ENCODE measurements around the gene MED16.

The MED16 gene

DNA sequence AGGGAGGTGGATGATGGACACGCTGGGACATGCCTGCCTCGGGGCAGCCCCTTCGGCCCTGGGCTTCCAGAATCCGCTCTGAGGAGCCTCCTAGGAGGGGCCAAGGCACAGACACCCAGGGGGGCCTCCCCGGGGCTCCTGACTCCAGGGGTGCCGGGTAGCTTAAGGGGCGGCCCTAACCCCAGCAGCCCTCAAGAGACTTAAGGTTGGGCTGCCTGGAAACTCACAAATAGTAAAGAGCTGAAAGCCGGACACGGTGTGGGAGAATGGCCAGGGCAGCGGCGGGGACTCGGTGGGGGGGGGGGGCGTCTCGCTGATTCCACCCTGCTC lies 40.5 kb upstream of the MED16 start:
- Histone ChIP-seq H3K36me3 (ENCODE audit: insufficient read depth, low read length) (no peaks in the 10 kb centered on the region), H3K9me2 (ENCODE audit: low read depth, low read length) (no peaks in the 10 kb centered on the region), H3K9me3 (ENCODE audit: low read length) (0 out of 2 replicates have a peak, but pooled peaks cover 2% of the 10 kb centered on the region), H3K79me2 (ENCODE audit: insufficient read depth, low read length) (no peaks in the 10 kb centered on the region), H4K20me1 (ENCODE audit: insufficient read depth, low read length) (no peaks in the 10 kb centered on the region), H2AFZ (ENCODE audit: low read length) (no peak overlapping the region), H3K9ac (ENCODE audit: low read length) (no peak overlapping the region), H3K4me3 (ENCODE audit: low read depth, low read length, poor library complexity, severe bottlenecking) (no peak overlapping the region), H3K4me2 (ENCODE audit: low read length) (no peak overlapping the region), H3F3A (ENCODE audit: insufficient read depth, low read length) (no peaks in the 10 kb centered on the region), H3K4me1 (ENCODE audit: insufficient read depth, low read length, severe bottlenecking) (no peaks in the 10 kb centered on the region), H3K27ac (ENCODE audit: low read depth, low read length, poor library complexity, severe bottlenecking) (no peak overlapping the region), H3K27me3 (ENCODE audit: insufficient read depth, low read length) (peaks cover 18% of the 10 kb centered on the region)
- TF ChIP-seq, protein P1, sequence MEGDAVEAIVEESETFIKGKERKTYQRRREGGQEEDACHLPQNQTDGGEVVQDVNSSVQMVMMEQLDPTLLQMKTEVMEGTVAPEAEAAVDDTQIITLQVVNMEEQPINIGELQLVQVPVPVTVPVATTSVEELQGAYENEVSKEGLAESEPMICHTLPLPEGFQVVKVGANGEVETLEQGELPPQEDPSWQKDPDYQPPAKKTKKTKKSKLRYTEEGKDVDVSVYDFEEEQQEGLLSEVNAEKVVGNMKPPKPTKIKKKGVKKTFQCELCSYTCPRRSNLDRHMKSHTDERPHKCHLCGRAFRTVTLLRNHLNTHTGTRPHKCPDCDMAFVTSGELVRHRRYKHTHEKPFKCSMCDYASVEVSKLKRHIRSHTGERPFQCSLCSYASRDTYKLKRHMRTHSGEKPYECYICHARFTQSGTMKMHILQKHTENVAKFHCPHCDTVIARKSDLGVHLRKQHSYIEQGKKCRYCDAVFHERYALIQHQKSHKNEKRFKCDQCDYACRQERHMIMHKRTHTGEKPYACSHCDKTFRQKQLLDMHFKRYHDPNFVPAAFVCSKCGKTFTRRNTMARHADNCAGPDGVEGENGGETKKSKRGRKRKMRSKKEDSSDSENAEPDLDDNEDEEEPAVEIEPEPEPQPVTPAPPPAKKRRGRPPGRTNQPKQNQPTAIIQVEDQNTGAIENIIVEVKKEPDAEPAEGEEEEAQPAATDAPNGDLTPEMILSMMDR (IDR thresholded peaks at IDR 0.05; ENCODE audit: low read length) = no peak
- no peak for TF ChIP-seq EZH2 (IDR thresholded peaks at IDR 0.05; ENCODE audit: borderline replicate concordance, low read length)

DNA sequence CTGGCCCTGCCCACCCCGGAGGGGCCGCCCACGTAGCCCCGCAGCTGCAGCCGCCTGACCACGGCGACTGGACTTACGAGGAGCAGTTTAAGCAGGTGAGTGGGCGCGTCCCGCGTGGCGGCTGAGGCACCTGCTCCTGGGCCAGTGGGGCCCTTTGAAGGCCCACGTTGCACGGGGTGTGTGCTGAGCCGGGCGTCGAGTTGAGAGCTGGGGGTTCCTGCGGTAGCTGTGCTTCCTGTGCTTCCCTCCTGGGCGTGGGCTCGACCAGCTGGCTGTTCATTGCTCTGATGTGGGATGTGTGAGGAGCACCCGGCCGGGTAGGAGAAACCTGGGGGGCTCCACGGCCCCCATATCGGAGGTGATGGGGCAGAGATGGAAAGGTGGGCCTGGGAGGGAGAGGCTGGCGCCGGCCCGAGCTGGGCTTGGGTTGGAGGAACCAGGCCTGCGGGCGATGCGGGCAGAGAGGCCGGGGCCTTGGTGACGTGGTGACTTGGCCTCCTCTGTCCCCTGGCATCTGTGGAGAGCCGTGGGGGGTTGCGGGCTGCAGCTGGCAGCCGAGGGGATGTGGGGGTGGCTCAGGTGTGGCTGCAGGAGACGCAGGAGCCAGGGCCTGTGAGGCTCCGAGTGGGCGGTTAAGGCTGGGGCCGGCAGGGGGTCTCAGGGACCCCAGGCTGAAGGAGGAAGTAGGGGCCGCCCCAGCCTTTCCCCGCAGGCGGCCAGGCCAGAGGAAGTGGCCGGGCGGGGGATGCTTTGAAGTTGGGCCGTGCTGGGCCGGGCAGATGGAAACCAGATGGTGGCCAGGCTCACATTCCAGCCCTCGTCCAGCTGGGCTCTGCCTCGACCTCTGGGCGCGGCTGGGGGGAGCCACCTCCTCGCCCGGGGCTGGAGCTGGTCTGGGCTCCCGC lies 39.9 kb upstream of the MED16 start:
- Histone ChIP-seq H3K9ac (ENCODE audit: low read length) (no peak overlapping the region), H2AFZ (ENCODE audit: low read length) (no peak overlapping the region), H3K4me2 (ENCODE audit: low read length) (no peak overlapping the region), H3K36me3 (ENCODE audit: insufficient read depth, low read length) (no peaks in the 10 kb centered on the region), H3K9me2 (ENCODE audit: low read depth, low read length) (no peaks in the 10 kb centered on the region), H3F3A (ENCODE audit: insufficient read depth, low read length) (no peaks in the 10 kb centered on the region), H3K79me2 (ENCODE audit: insufficient read depth, low read length) (no peaks in the 10 kb centered on the region), H3K4me3 (ENCODE audit: low read depth, low read length, poor library complexity, severe bottlenecking) (no peak overlapping the region), H3K4me1 (ENCODE audit: insufficient read depth, low read length, severe bottlenecking) (no peaks in the 10 kb centered on the region), H3K27ac (ENCODE audit: low read depth, low read length, poor library complexity, severe bottlenecking) (no peak overlapping the region), H3K27me3 (ENCODE audit: insufficient read depth, low read length) (peaks cover 11% of the 10 kb centered on the region), H4K20me1 (ENCODE audit: insufficient read depth, low read length) (no peaks in the 10 kb centered on the region), H3K9me3 (ENCODE audit: low read length) (0 out of 2 replicates have a peak, but pooled peaks cover 2% of the 10 kb centered on the region)
- TF ChIP-seq EZH2 (IDR thresholded peaks at IDR 0.05; ENCODE audit: borderline replicate concordance, low read length) = no peak
- TF ChIP-seq, protein P1 (IDR thresholded peaks at IDR 0.05; ENCODE audit: low read length) = no peak

DNA sequence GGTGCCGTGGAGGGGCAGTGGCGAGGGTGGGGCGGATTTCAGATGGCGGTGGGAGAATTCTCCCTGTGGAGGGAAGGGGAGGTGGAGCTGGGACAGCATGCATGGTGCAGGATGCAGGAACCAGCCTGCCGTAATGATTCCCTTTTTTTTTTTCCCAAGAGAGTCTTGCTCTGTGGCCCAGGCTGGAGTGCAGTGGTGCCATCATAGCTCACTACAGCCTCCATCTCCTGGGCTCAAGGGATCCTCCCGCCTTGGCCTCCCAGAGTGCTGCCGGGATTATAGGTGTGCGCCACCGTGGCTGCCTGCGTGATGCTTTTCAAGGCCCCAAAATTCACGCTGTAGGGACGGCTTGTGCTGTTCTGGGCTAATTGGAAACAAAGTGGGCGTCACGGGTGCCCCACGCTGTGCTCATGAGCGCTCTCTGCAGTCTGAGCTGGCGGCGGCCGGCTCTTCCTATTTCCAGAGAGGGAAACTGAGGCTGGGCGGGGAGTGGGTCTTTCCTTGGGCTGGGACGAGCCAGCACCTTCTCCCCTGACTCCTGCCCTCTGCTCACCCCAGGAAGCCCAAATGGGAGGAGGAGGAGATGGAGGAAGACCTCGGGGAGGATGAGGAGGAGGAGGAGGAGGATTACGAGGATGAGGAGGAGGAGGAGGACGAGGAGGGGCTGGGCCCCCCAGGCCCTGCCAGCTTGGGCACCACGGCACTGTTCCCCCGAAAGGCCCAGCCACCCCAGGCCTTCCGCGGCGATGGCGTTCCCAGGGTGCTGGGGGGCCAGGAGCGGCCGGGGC lies 39.1 kb upstream of the MED16 start:
- H3K4me3 ChIP-seq (ENCODE audit: low read depth, low read length, poor library complexity, severe bottlenecking) = no peak overlapping the region
- no peaks in the 10 kb centered on the region for H3K79me2 ChIP-seq (ENCODE audit: insufficient read depth, low read length)
- H3K9me3 ChIP-seq (ENCODE audit: low read length) = no peaks in the 10 kb centered on the region
- TF ChIP-seq, protein P1 (IDR thresholded peaks at IDR 0.05; ENCODE audit: low read length) = no peak; the same call in 1 of the 2 replicates
- no peak for TF ChIP-seq EZH2 (IDR thresholded peaks at IDR 0.05; ENCODE audit: borderline replicate concordance, low read length)
- no peak overlapping the region for H2AFZ ChIP-seq (ENCODE audit: low read length)
- peaks cover under 1% of the 10 kb centered on the region for H3K4me1 ChIP-seq (ENCODE audit: insufficient read depth, low read length, severe bottlenecking)
- no peaks in the 10 kb centered on the region for H4K20me1 ChIP-seq (ENCODE audit: insufficient read depth, low read length)
- no peak overlapping the region for H3K9ac ChIP-seq (ENCODE audit: low read length)
- H3K9me2 ChIP-seq (ENCODE audit: low read depth, low read length) = no peaks in the 10 kb centered on the region
- H3F3A ChIP-seq (ENCODE audit: insufficient read depth, low read length) = no peaks in the 10 kb centered on the region
- no peak overlapping the region for H3K27ac ChIP-seq (ENCODE audit: low read depth, low read length, poor library complexity, severe bottlenecking)
- no peak overlapping the region for H3K4me2 ChIP-seq (ENCODE audit: low read length)
- no peaks in the 10 kb centered on the region for H3K36me3 ChIP-seq (ENCODE audit: insufficient read depth, low read length)
- H3K27me3 ChIP-seq (ENCODE audit: insufficient read depth, low read length) = peaks cover 7% of the 10 kb centered on the region
